ENCODE data around the gene NAA11. TPM values are rescaled to one million over a fixed set of nuclear protein-coding genes. Genes with fewer than 3 reads are reported as not detected.

Gene NAA11
- not detected for total RNA-seq
- not detected for polyA plus RNA-seq (ENCODE audit: insufficient read length in 6 of 6)
- long read RNA-seq, donor 1: 0 reads
- long read RNA-seq, donor 2: 0 reads
- long read RNA-seq, donor 3: 0 reads
- long read RNA-seq, donor 4: 0 reads
- long read RNA-seq, donor 5: 0 reads
- long read RNA-seq, donor 6: 0 reads
- long read RNA-seq, donor 7: 0 reads
- long read RNA-seq, donor 8: 0 reads
- long read RNA-seq, donor 9: 0 reads
- long read RNA-seq, donor 10: 0 reads
- long read RNA-seq, donor 11: 0 reads
- long read RNA-seq, donor 12: 0 reads

GRCh38 chr4:79325864-79326328 lies at the start of gene NAA11:
Gene NAA11 (minus strand): TSS chr4:79326061. CDS start chr4:79325877, 184 bp downstream.
- intact Hi-C loops (cut with DNase I): no loop called here
- no peak for TF ChIP-seq CTCF (IDR thresholded peaks at IDR 0.05)

GRCh38 chr4:79370026-79370425 lies 44.2 kb upstream of the NAA11 start:
- no peaks in the 10 kb centered on the region for H3K4me1 ChIP-seq
- no peak for TF ChIP-seq CTCF (IDR thresholded peaks at IDR 0.05)
- DNase-seq (no peak), ATAC-seq (no peak)
- H3K27ac ChIP-seq: no peak overlapping the region
- no peaks in the 10 kb centered on the region for H3K36me3 ChIP-seq
- intact Hi-C loops (cut with DNase I): no loop called here
- no peak overlapping the region for H3K4me3 ChIP-seq
- no peaks in the 10 kb centered on the region for H3K9me3 ChIP-seq
- no peaks in the 10 kb centered on the region for H3K27me3 ChIP-seq

More at GRCh38 chr4:79325864-79326328, at the start of gene NAA11:
- no peaks in the 10 kb centered on the region for H3K27me3 ChIP-seq
- ATAC-seq: no peak
- DNase-seq: peak in 1 of 4 donors; percentile 45
- H3K36me3 ChIP-seq: no peaks in the 10 kb centered on the region
- no peak within 1 kb of the TSS for H3K4me3 ChIP-seq
- no peaks in the 10 kb centered on the region for H3K4me1 ChIP-seq
- H3K27ac ChIP-seq: no peak within 1 kb of the TSS
- H3K9me3 ChIP-seq: no peaks in the 10 kb centered on the region

- H3K4me1 ChIP-seq: no peaks in the 10 kb centered on the region
- H3K36me3 ChIP-seq: no peaks in the 10 kb centered on the region
- intact Hi-C loops (cut with DNase I): no loop called here
- H3K27me3 ChIP-seq: no peaks in the 10 kb centered on the region
- H3K4me3 ChIP-seq: no peak overlapping the region
- ATAC-seq (no peak), DNase-seq (no peak)
- H3K9me3 ChIP-seq: no peaks in the 10 kb centered on the region
- no peak overlapping the region for H3K27ac ChIP-seq
- TF ChIP-seq CTCF (IDR thresholded peaks at IDR 0.05): no peak
Observed at GRCh38 chr4:79367096-79367495, 41.2 kb upstream of the NAA11 start.

GRCh38 chr4:79366422-79366821 lies 40.6 kb upstream of the NAA11 start:
- no peaks in the 10 kb centered on the region for H3K9me3 ChIP-seq
- H3K27ac ChIP-seq: no peak overlapping the region
- H3K36me3 ChIP-seq: no peaks in the 10 kb centered on the region
- DNase-seq (no peak), ATAC-seq (no peak)
- no peak overlapping the region for H3K4me3 ChIP-seq
- H3K4me1 ChIP-seq: no peaks in the 10 kb centered on the region
- TF ChIP-seq CTCF (IDR thresholded peaks at IDR 0.05): no peak
- no peaks in the 10 kb centered on the region for H3K27me3 ChIP-seq
- intact Hi-C loops (cut with DNase I): no loop called here

- H3K4me3 ChIP-seq: no peak overlapping the region
- no peaks in the 10 kb centered on the region for H3K9me3 ChIP-seq
- no peaks in the 10 kb centered on the region for H3K4me1 ChIP-seq
- intact Hi-C loops (cut with DNase I): no loop called here
- no peaks in the 10 kb centered on the region for H3K36me3 ChIP-seq
- no peaks in the 10 kb centered on the region for H3K27me3 ChIP-seq
- H3K27ac ChIP-seq: no peak overlapping the region
- DNase-seq (no peak), ATAC-seq (no peak)
- no peak for TF ChIP-seq CTCF (IDR thresholded peaks at IDR 0.05)
Observed at GRCh38 chr4:79364061-79364460, 38.2 kb upstream of the NAA11 start.
